Ectodermal cell (in vitro differentiated cells): ENCODE measurements around the gene KLHL15. TPM values are rescaled to one million over a fixed set of nuclear protein-coding genes. Genes with fewer than 3 reads are reported as not detected.
A peak's percentile ranks its signal among the peaks of the same experiment; 100 is the strongest.
"Not testable (repeated sequence)": the region's sequence is repeated elsewhere in the genome, so short reads cannot be mapped to it uniquely, and the experiment has no call there.

Experiments
- H3K27ac ChIP-seq: 2 replicates; pipeline ENCODE4 v1.7.0; 2013; ENCODE audit warnings: mild to moderate bottlenecking, low read depth, low read length; ENCODE audit not compliant: insufficient read depth, poor library complexity, severe bottlenecking
- H3K27me3 ChIP-seq: 2 replicates; pipeline ENCODE4 v1.7.0; 2013; ENCODE audit warnings: mild to moderate bottlenecking, low read length; ENCODE audit not compliant: insufficient read depth, control insufficient read depth, poor library complexity, severe bottlenecking
- H3K36me3 ChIP-seq: one replicate; pipeline ENCODE4 v1.7.0; 2013; ENCODE audit warnings: low read length; ENCODE audit not compliant: control insufficient read depth, insufficient read depth
- H3K4me1 ChIP-seq: one replicate; pipeline ENCODE4 v1.7.0; 2013; ENCODE audit warnings: low read length; ENCODE audit not compliant: control insufficient read depth, insufficient read depth
- H3K4me3 ChIP-seq: 2 replicates; pipeline ENCODE4 v1.7.0; 2013; ENCODE audit warnings: low read depth, low read length, control low read depth; ENCODE audit not compliant: insufficient read depth
- H3K9me3 ChIP-seq: 2 replicates; pipeline ENCODE4 v1.7.0; 2013; ENCODE audit warnings: mild to moderate bottlenecking, low read length, moderate library complexity; ENCODE audit not compliant: control insufficient read depth
- WGBS, 2 experiments: methylation state at CpG; one replicate each; pipeline ENCODE4 v1.1.7; 2013; ENCODE audit warnings: missing lambda C conversion rate in 2 of 2; 5-methylcytosine and 5-hydroxymethylcytosine counted together
- polyA plus RNA-seq, 4 experiments: library from polyadenylated mRNA; stranded (reverse); fragments of 50-300 nt; gene quantifications; one replicate each; pipeline ENCODE4 v1.2.3, GENCODE V29; 2013

Gene KLHL15
- 7.7 TPM for polyA plus RNA-seq (2013, experiment 1 of 4)
- polyA plus RNA-seq (2013, experiment 2 of 4), result 8.5 TPM
- polyA plus RNA-seq (2013, experiment 3 of 4), result 6.7 TPM
- polyA plus RNA-seq (2013, experiment 4 of 4), result 7.1 TPM

GRCh38 chrX:24027086-24027485 is at the start of gene KLHL15:
TSS of gene KLHL15 (minus strand) at chrX:24027186. CDS start at chrX:24006693, 20,493 bp downstream.
- Histone ChIP-seq H3K27me3 (peaks cover 10% of the 10 kb centered on the region), H3K9me3 (no peaks in the 10 kb centered on the region), H3K4me1 (no peaks in the 10 kb centered on the region), H3K27ac (peak within 1 kb of the TSS; percentile 90), H3K4me3 (peak within 1 kb of the TSS; percentile 58), H3K36me3 (no peaks in the 10 kb centered on the region)
- WGBS, 2 experiments, result 88 to 96% methylated on average over 5 to 6 of the region's 7 CpGs

GRCh38 chrX:24069877-24070276 is 42.9 kb upstream of the KLHL15 start:
- peaks cover 8% of the 10 kb centered on the region for H3K36me3 ChIP-seq
- 97 to 98% methylated on average over 7 to 9 of the region's 9 CpGs for WGBS, 2 experiments
- no peak overlapping the region for H3K4me3 ChIP-seq

GRCh38 chrX:24063488-24063887 is 36.5 kb upstream of the KLHL15 start:
- peaks cover 13% of the 10 kb centered on the region for H3K36me3 ChIP-seq
- no peak overlapping the region for H3K4me3 ChIP-seq
- no peaks in the 10 kb centered on the region for H3K9me3 ChIP-seq
- WGBS, 2 experiments, result 96% methylated on average over 5 to 6 of the region's 6 CpGs
- no peaks in the 10 kb centered on the region for H3K4me1 ChIP-seq
- no peak overlapping the region for H3K27ac ChIP-seq
- no peaks in the 10 kb centered on the region for H3K27me3 ChIP-seq

More at GRCh38 chrX:24069877-24070276, 42.9 kb upstream of the KLHL15 start:
- no peaks in the 10 kb centered on the region for H3K27me3 ChIP-seq
- no peak overlapping the region for H3K27ac ChIP-seq
- H3K9me3 ChIP-seq, result no peaks in the 10 kb centered on the region
- H3K4me1 ChIP-seq, result no peaks in the 10 kb centered on the region

- WGBS, 2 experiments, result 0 to 1% methylated on average over 14 of the region's 14 CpGs
- H3K4me1 ChIP-seq, result no peaks in the 10 kb centered on the region
- no peaks in the 10 kb centered on the region for H3K9me3 ChIP-seq
- peak overlapping the region; percentile 99 for H3K27ac ChIP-seq
- peaks cover 2% of the 10 kb centered on the region for H3K36me3 ChIP-seq
- no peak overlapping the region for H3K4me3 ChIP-seq
- H3K27me3 ChIP-seq, result no peaks in the 10 kb centered on the region
Observed at GRCh38 chrX:24055043-24055356, 28.0 kb upstream of the KLHL15 start.

GRCh38 chrX:24054182-24055042 is 27.4 kb upstream of the KLHL15 start, which contains the start of gene EIF2S3:
TSS of gene EIF2S3 (plus strand) at chrX:24054956. CDS start at chrX:24054969, 13 bp downstream.
- Histone ChIP-seq H3K9me3 (no peaks in the 10 kb centered on the region), H3K4me3 (peak within 1 kb of the TSS; percentile 20), H3K27me3 (no peaks in the 10 kb centered on the region), H3K36me3 (no peaks in the 10 kb centered on the region), H3K4me1 (no peaks in the 10 kb centered on the region), H3K27ac (peak within 1 kb of the TSS; percentile 99)
- WGBS, 2 experiments, result 0% methylated on average over 57 of the region's 57 CpGs

GRCh38 chrX:24050522-24051318 is 23.7 kb upstream of the KLHL15 start:
- not testable (repeated sequence) for H3K27me3 ChIP-seq, H3K4me1 ChIP-seq, H3K27ac ChIP-seq, H3K4me3 ChIP-seq, H3K9me3 ChIP-seq, H3K36me3 ChIP-seq
- 92 to 93% methylated on average over 22 to 26 of the region's 26 CpGs for WGBS, 2 experiments

GRCh38 chrX:24049643-24050042 is 22.7 kb upstream of the KLHL15 start:
- H3K4me3 ChIP-seq, H3K9me3 ChIP-seq, H3K27me3 ChIP-seq, H3K27ac ChIP-seq, H3K4me1 ChIP-seq, H3K36me3 ChIP-seq: not testable (repeated sequence)
- 96 to 97% methylated on average over 23 to 24 of the region's 24 CpGs for WGBS, 2 experiments

GRCh38 chrX:24046060-24046459 is 19.1 kb upstream of the KLHL15 start:
- not testable (repeated sequence) for H3K27ac ChIP-seq, H3K4me3 ChIP-seq, H3K4me1 ChIP-seq

GRCh38 chrX:24037729-24038128 is 10.7 kb upstream of the KLHL15 start:
- H3K4me1 ChIP-seq, result no peaks in the 10 kb centered on the region
- 87 to 90% methylated on average over 3 to 4 of the region's 4 CpGs for WGBS, 2 experiments

More at GRCh38 chrX:24046060-24046459, 19.1 kb upstream of the KLHL15 start:
- H3K9me3 ChIP-seq, H3K27me3 ChIP-seq, H3K36me3 ChIP-seq: not testable (repeated sequence)

GRCh38 chrX:24034485-24034884 is 7.5 kb upstream of the KLHL15 start:
- H3K27ac ChIP-seq, result no peak overlapping the region
- H3K36me3 ChIP-seq, result no peaks in the 10 kb centered on the region
- no peaks in the 10 kb centered on the region for H3K4me1 ChIP-seq
- no peaks in the 10 kb centered on the region for H3K9me3 ChIP-seq
- 89 to 94% methylated on average over 5 of the region's 5 CpGs for WGBS, 2 experiments
- peaks cover 10% of the 10 kb centered on the region for H3K27me3 ChIP-seq
- no peak overlapping the region for H3K4me3 ChIP-seq

More at GRCh38 chrX:24037729-24038128, 10.7 kb upstream of the KLHL15 start:
- no peaks in the 10 kb centered on the region for H3K36me3 ChIP-seq
- H3K9me3 ChIP-seq, result no peaks in the 10 kb centered on the region
- no peak overlapping the region for H3K27ac ChIP-seq
- no peak overlapping the region for H3K4me3 ChIP-seq
- no peaks in the 10 kb centered on the region for H3K27me3 ChIP-seq
